CD4-positive, alpha-beta T cell treated with Interleukin-17A for 4 hours (primary cell): ENCODE measurements around the gene TCF12.
"Not testable (repeated sequence)": the region's sequence is repeated elsewhere in the genome, so short reads cannot be mapped to it uniquely, and the experiment has no call there.

ENCODE experiments used
- DNase-seq: peaks from one replicate; pipeline ENCODE4 v3.0.0-alpha.2; 2020; ENCODE audit warnings: mixed read lengths

Gene TCF12

GRCh38 chr15:57097919-57098543 is 179.6 kb downstream of the TCF12 start:
- DNase-seq = not testable (repeated sequence)

- DNase-seq = no peak
These were observed 180.5 kb downstream of the TCF12 start for GRCh38 chr15:57098896-57099295.

- DNase-seq = no peak
These were observed 181.7 kb downstream of the TCF12 start for GRCh38 chr15:57100136-57100539.

GRCh38 chr15:57102858-57103257 is 184.4 kb downstream of the TCF12 start:
- DNase-seq = no peak

GRCh38 chr15:57108296-57108695 is 189.9 kb downstream of the TCF12 start:
- no peak for DNase-seq

- no peak for DNase-seq
These were observed 190.6 kb downstream of the TCF12 start for GRCh38 chr15:57109005-57109404.

- no peak for DNase-seq
These were observed 192.6 kb downstream of the TCF12 start for GRCh38 chr15:57111002-57111401.

GRCh38 chr15:57112178-57112577 is 193.7 kb downstream of the TCF12 start:
- DNase-seq = no peak

- DNase-seq = no peak
These were observed 195.6 kb downstream of the TCF12 start for GRCh38 chr15:57114070-57114469.

- no peak for DNase-seq
These were observed 199.8 kb downstream of the TCF12 start for GRCh38 chr15:57118013-57118799.

- no peak for DNase-seq
These were observed 203.8 kb downstream of the TCF12 start for GRCh38 chr15:57122080-57122840.

- DNase-seq = no peak
These were observed 205.6 kb downstream of the TCF12 start for GRCh38 chr15:57124036-57124435.

- no peak for DNase-seq
These were observed 210.6 kb downstream of the TCF12 start for GRCh38 chr15:57129064-57129463.

GRCh38 chr15:57130956-57131355 is 212.5 kb downstream of the TCF12 start:
- DNase-seq = no peak

- DNase-seq = peak; percentile 33
These were observed 214.9 kb downstream of the TCF12 start for GRCh38 chr15:57133127-57133968.

GRCh38 chr15:57134071-57134605 is 215.7 kb downstream of the TCF12 start:
- DNase-seq = no peak

- DNase-seq = no peak
These were observed 216.4 kb downstream of the TCF12 start for GRCh38 chr15:57134851-57135250.

GRCh38 chr15:57135800-57136199 is 217.4 kb downstream of the TCF12 start:
- no peak for DNase-seq

- no peak for DNase-seq
These were observed 219.9 kb downstream of the TCF12 start for GRCh38 chr15:57138349-57138788.

- no peak for DNase-seq
These were observed 225.2 kb downstream of the TCF12 start for GRCh38 chr15:57143511-57144078.

GRCh38 chr15:57144448-57144847 is 226.0 kb downstream of the TCF12 start:
- DNase-seq = no peak
